Right cardiac atrium (tissue), 5 donors: ENCODE results near the gene ATG14. TPM values are rescaled to one million over a fixed set of nuclear protein-coding genes. Genes with fewer than 3 reads are reported as not detected.

ENCODE experiments used
- polyA plus RNA-seq: library from polyadenylated mRNA; stranded (reverse); fragments of 200-250 nt; gene quantifications from one replicate; pipeline ENCODE4 v1.2.3, GENCODE V29; 2013
- total RNA-seq, 4 donors: library from RNA; stranded (reverse); fragmentation: NEBNext Ultra II Directional; extraction: Animal tissue kit (Norgen Biotek cat#: 25700); gene quantifications; one replicate each; pipeline ENCODE4 v1.2.1, GENCODE V29; 2021
- donor health status: healthy with polysubstance abuse.
- donor health status: DM: no; HTN: yes; CAD: no.
- donor health status: DM: no; HTN: no; CAD: no.
- donor health status: DM: no; HTN: yes; CAD: no; lungs with severe emphysema.
- donor health status: DM: yes; HTN: yes; CAD: no.

ATG14 gene
- total and polyA plus RNA-seq, 5 donors, result 6.7 to 12.9 (median 10.5) TPM

Other genes with a start within 250 kb of the ATG14 start
- gene DLGAP5, start 220.2 kb downstream of the ATG14 start, total RNA-seq, result under 1 TPM in 3 of 4 donors, not detected in 1; 0.23 to 0.89 (median 0.38) TPM
- 0.02 TPM for gene DLGAP5, start 220.2 kb downstream of the ATG14 start, polyA plus RNA-seq
- 10 to 100 TPM; 21.6 to 30.0 (median 25.3) TPM for gene FBXO34, start 140.4 kb downstream of the ATG14 start, total RNA-seq
- gene FBXO34, start 140.4 kb downstream of the ATG14 start, polyA plus RNA-seq, result 10.2 TPM
- gene TBPL2, start 28.8 kb upstream of the ATG14 start, total RNA-seq, result not detected
- gene TBPL2, start 28.8 kb upstream of the ATG14 start, polyA plus RNA-seq, result not detected
- 100 to 1,000 TPM; 187 to 232 (median 214) TPM for gene KTN1, start 168.4 kb upstream of the ATG14 start, total RNA-seq
- 146 TPM for gene KTN1, start 168.4 kb upstream of the ATG14 start, polyA plus RNA-seq